ENCODE measurements around the gene CMSS1.
"Not testable (repeated sequence)": the region's sequence is repeated elsewhere in the genome, so short reads cannot be mapped to it uniquely, and the experiment has no call there.

CMSS1 gene

GRCh38 chr3:100029689-100030088 lies 212.0 kb downstream of the CMSS1 start:
- no peak for DNase-seq

- DNase-seq, result no peak
Measured at GRCh38 chr3:100030346-100030745, 212.7 kb downstream of the CMSS1 start.

GRCh38 chr3:100030914-100031425 lies 213.3 kb downstream of the CMSS1 start:
- DNase-seq, result no peak

GRCh38 chr3:100032243-100032642 lies 214.6 kb downstream of the CMSS1 start:
- no peak for DNase-seq

GRCh38 chr3:100033184-100033583 lies 215.5 kb downstream of the CMSS1 start:
- no peak for DNase-seq

GRCh38 chr3:100033903-100034471 lies 216.3 kb downstream of the CMSS1 start:
- DNase-seq, result no peak

GRCh38 chr3:100039075-100039474 lies 221.4 kb downstream of the CMSS1 start:
- DNase-seq, result no peak

- DNase-seq, result no peak
Measured at GRCh38 chr3:100040451-100041225, 223.0 kb downstream of the CMSS1 start.

- DNase-seq, result no peak
Measured at GRCh38 chr3:100041328-100041749, 223.7 kb downstream of the CMSS1 start.

- no peak for DNase-seq
Measured at GRCh38 chr3:100042166-100042981, 224.7 kb downstream of the CMSS1 start.

GRCh38 chr3:100043271-100043670 lies 225.6 kb downstream of the CMSS1 start:
- DNase-seq, result no peak

GRCh38 chr3:100044369-100044768 lies 226.7 kb downstream of the CMSS1 start:
- DNase-seq, result no peak

GRCh38 chr3:100045696-100046095 lies 228.0 kb downstream of the CMSS1 start:
- DNase-seq, result no peak

GRCh38 chr3:100046986-100047385 lies 229.3 kb downstream of the CMSS1 start:
- DNase-seq, result no peak

GRCh38 chr3:100047455-100048141 lies 229.9 kb downstream of the CMSS1 start:
- DNase-seq, result no peak

- DNase-seq, result no peak
Measured at GRCh38 chr3:100048248-100048647, 230.6 kb downstream of the CMSS1 start.

GRCh38 chr3:100051513-100051912 lies 233.9 kb downstream of the CMSS1 start:
- not testable (repeated sequence) for DNase-seq

GRCh38 chr3:100053951-100054620 lies 236.4 kb downstream of the CMSS1 start:
- DNase-seq, result no peak

GRCh38 chr3:100057716-100058575 lies 240.3 kb downstream of the CMSS1 start:
- no peak for DNase-seq

GRCh38 chr3:100059472-100059871 lies 241.8 kb downstream of the CMSS1 start:
- no peak for DNase-seq
